Kasumi-1 (cell line): ENCODE data around the gene ARFGAP1.

Experiments used
- DNase-seq, 2 experiments: peaks; one replicate each; lab custom pipeline; 2025; lab: John Stamatoyannopoulos, UW

Gene ARFGAP1

GRCh38 chr20:63272105-63273058, at the start of gene ARFGAP1:
Gene ARFGAP1 (plus strand): TSS chr20:63272813. CDS start chr20:63275581, 2,768 bp downstream.
- peak; percentile 72 to 75 for DNase-seq

DNA sequence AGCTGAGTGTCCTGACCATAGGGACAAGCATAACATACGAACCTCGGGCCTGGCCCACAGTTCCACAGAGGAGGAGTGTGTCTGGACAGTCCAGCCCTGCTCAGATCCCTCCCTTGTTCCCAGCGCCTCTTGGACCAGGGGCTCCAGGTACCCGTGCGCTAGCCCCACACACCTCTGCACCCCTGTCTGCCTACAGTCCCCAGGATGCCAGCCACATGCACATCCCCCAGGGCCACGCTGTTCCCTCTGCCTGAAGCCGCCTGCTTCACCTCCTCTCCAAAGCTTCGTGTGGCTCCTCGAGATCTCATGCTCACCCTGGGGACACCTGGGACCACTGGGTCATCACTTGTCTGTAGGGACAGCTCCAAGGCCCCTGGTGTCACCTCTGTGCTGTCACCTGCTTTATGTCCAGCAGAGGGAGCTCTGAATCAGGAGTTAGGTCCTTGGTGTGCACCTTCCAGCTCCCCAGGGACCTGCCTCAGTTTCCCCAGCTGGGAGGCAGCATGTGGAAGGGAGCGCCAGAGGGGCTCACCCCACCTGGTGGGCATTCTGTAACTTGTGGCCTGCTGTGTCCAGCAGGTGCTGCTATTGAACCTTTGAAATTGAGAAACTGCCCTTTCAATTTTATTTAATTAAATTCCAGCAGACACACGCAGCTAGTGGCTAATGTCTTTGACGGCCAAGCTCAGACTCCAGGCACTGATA, 49.3 kb upstream of the ARFGAP1 start:
- peak; percentile 23 to 48 for DNase-seq

GRCh38 chr20:63223826-63224207, 48.8 kb upstream of the ARFGAP1 start:
- DNase-seq: no peak

DNA sequence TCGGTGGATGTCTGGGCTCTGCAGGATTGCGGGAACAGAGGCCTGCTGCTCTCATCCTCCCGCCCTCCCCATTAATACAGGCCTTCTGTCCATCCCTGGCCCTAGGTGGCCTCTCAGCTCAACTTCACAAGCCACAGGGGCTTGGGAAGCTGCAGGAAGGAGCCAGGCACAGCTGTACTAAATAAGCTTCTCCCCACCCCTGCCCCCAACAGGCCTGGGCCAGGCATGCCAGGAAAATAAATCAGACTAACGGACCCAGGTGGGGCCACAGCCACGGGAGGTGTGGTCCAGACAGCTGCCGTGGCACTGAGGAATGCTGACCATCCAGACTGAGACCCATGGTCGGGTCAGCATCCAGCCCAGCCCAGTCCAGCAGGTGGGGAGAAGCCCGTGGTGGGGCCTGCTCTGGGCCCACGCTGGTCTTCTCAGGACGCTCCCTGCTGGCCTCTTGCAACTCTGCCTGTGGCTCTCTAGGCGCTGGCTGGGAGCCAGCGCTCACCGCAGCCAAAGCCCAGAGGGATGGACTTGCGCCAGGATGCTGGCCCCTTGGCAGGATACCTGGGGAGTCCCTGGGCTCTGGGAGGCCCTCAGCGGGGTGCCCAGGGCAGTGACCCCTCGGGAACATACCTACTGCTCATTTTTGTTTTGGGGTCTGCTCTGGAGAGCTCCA, 48.1 kb upstream of the ARFGAP1 start:
- DNase-seq: no peak

GRCh38 chr20:63225082-63225454, 47.5 kb upstream of the ARFGAP1 start:
- DNase-seq: no peak

GRCh38 chr20:63226042-63226943, 46.3 kb upstream of the ARFGAP1 start:
- DNase-seq: no peak

DNA sequence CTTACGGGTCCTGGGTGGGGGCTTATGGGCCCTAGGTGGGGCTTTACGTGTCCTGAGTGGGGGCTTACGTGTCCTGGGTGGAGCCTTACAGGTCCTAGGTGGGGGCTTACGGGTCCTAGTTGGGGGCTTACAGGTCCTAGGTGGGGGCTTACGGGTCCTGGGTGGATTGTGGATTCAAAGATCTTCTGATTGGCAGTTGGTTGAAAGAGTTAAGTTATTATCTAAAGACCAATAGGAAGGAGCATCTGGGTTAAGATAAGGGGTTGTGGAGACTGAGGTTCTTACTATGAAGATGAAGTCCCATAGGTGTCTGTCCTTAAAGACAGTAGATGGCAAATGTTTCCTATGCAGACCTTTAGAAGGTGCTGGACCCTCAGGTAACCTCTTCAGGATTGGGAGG, 45.4 kb upstream of the ARFGAP1 start:
- no peak for DNase-seq

DNA sequence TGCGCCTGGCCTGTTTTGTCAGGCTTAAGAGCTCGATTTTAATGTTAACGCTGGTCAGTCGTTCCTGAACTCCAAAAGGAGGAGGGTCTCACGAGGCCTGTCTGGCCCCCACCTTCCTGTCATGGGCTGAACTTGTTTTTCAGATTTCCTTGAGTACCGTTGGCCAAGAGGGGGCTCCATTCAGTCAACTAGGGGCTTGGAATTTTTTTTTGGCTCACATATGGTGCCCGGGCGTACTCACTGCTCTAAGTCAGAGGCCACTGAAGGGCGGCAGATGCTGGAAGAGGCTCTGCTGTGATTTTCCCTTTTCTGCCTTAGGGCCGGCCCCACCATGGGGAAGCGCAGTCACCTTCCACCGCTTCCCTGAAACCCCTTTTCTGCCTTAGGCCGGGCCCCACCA, 43.8 kb upstream of the ARFGAP1 start:
- DNase-seq: no peak

DNA sequence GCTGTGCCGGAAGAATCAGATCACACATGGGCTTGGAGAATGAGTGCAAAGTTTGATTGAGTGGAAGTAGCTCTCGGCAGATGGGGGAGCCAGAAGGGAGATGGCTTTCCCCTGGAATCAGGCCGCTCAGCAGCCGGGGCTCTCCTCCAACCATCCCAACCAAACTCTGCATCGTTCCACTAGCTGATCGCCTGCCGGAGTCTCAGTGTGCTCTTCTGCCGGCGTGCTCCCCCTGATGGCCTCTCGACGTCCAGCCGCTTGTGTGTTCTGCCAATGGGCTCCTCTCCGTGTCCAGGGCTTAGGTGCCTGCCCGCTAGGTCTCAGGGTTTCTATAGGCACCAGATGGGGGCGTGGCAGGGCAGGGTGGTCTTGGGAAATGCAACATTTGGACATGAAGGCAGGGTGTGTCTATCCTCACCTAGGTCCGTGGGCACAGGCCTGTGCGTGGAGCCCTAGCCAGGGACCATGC, 41.8 kb upstream of the ARFGAP1 start:
- DNase-seq: peak in 1 of 2 experiments; percentile 22

GRCh38 chr20:63232235-63233060, 40.2 kb upstream of the ARFGAP1 start:
- no peak for DNase-seq

DNA sequence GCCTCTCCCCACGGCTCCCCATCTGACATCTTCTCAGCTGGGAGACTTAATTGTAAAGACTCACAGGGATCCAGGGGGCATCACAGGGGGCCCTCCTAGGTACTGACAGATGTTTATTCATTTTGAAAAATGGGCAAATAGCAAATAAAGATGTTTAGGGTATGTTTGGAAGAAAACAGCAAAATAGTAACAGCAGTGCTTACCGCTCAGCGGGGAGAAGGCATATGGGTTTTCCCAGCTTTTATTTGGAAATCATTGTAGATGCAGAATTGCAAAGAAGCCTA, 39.6 kb upstream of the ARFGAP1 start:
- DNase-seq: no peak

GRCh38 chr20:63233924-63234323, 38.7 kb upstream of the ARFGAP1 start:
- no peak for DNase-seq

GRCh38 chr20:63234693-63235398, 37.8 kb upstream of the ARFGAP1 start:
- DNase-seq: peak in 1 of 2 experiments; percentile 31

DNA sequence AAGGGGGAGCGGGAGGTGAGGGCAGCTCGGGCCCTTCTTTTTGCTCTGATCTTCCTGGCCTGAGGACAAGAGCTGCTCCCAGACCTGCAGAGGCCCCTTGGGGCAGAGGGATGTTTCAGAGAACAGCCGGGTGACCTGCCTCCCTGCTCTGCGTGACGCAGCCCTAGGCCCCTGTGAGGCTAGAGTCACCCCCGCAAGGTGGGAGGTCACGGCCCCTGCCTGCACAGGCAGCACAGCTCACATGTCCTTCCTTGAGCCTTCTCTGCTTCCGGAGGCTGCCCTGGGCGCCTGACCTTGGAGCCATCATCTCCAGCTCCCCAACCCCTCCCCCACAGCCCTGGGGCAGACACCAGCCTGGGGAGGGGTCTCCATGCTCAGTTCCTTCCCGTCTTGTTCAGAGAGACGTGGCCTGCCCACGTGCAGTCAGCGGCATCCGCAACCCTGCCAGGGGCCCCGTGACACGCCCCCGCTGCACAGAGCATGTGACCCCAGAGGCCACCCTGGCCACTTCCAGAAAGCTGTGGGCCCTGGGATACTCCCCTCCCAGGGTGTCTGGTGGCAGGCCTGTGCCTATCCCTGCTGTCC, 37.1 kb upstream of the ARFGAP1 start, which contains the start of gene BIRC7:
TSS of gene BIRC7 (plus strand) at position 507 of the 585 bp plus-strand sequence. CDS start 192 bp downstream, outside the sequence.
- DNase-seq: no peak

- DNase-seq: no peak
Observed at GRCh38 chr20:63236116-63236837, 36.3 kb upstream of the ARFGAP1 start.

GRCh38 chr20:63238031-63238430, 34.6 kb upstream of the ARFGAP1 start:
- no peak for DNase-seq

- no peak for DNase-seq
Observed at GRCh38 chr20:63238514-63239125, 34.0 kb upstream of the ARFGAP1 start.

DNA sequence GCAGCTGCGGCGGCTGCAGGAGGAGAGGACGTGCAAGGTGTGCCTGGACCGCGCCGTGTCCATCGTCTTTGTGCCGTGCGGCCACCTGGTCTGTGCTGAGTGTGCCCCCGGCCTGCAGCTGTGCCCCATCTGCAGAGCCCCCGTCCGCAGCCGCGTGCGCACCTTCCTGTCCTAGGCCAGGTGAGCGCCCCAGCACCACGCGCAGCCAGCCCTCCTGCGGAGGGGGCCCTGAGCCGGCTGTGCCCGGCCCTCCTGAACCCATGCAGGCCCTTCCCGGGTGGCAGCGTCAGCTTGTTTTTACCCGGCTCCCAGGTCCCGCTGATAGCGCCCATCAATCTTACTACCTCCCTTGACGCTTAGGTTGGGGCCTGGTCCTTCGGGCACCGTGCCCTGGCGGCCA, 33.2 kb upstream of the ARFGAP1 start:
- no peak for DNase-seq
